ENCODE data around the gene IL7R.
"Not testable (repeated sequence)": the region's sequence is repeated elsewhere in the genome, so short reads cannot be mapped to it uniquely, and the experiment has no call there.

DNA sequence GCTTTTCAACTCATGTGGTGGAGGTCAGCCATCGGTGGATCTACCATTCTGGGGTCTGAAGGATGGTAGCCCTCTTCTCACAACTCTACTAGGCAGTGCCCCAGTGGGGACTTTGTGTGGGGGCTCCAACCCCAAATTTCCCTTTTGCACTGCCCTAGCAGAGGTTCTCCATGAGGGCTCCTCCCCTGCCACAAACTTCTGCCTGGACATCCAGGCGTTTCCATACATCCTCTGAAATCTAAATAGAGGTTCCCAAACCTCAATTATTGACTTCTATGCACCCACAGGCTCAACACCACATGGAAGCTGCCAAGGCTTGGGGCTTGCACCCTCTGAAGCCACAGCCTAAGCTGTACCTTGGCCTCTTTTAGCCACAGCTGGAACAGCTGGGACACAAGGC, 11.2 kb upstream of the IL7R start:
- TF ChIP-seq, protein P1, sequence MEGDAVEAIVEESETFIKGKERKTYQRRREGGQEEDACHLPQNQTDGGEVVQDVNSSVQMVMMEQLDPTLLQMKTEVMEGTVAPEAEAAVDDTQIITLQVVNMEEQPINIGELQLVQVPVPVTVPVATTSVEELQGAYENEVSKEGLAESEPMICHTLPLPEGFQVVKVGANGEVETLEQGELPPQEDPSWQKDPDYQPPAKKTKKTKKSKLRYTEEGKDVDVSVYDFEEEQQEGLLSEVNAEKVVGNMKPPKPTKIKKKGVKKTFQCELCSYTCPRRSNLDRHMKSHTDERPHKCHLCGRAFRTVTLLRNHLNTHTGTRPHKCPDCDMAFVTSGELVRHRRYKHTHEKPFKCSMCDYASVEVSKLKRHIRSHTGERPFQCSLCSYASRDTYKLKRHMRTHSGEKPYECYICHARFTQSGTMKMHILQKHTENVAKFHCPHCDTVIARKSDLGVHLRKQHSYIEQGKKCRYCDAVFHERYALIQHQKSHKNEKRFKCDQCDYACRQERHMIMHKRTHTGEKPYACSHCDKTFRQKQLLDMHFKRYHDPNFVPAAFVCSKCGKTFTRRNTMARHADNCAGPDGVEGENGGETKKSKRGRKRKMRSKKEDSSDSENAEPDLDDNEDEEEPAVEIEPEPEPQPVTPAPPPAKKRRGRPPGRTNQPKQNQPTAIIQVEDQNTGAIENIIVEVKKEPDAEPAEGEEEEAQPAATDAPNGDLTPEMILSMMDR (IDR thresholded peaks at IDR 0.05) = not testable (repeated sequence)
- not testable (repeated sequence) for TF ChIP-seq POLR2A, POLR2AphosphoS5 (IDR thresholded peaks at IDR 0.05)

Data from breast epithelium (tissue), 3 donors.